HEK293 (cell line): Measurements from ENCODE around the gene ZNF280A.

Source experiments
- CTCF ChIA-PET: fragments of 350-600 bp; formaldehyde crosslinking; extraction: SDS; loops from one replicate; lab custom pipeline; 2021; ENCODE audit warnings: antibody characterized with exemption; lab: Yijun Ruan, JAX
- POLR2A ChIA-PET: fragments of 300-600 bp; formaldehyde crosslinking; extraction: SDS; loops from one replicate; lab custom pipeline; 2020; ENCODE audit warnings: antibody characterized with exemption, inconsistent platforms; lab: Yijun Ruan, JAX
- H3K27ac ChIP-seq: fragments of 200-500 bp; sonication (Bioruptor generic); 2 replicates; pipeline ENCODE4 v1.5.1; 2014; ENCODE audit warnings: low read depth, low read length, control low read depth, inconsistent platforms; ENCODE audit errors: extremely low read depth
- H3K36me3 ChIP-seq, 2 experiments: fragments of 200-500 bp in 1 of 2; sonication (Bioruptor generic) in 1 of 2; 1 replicate in 1 of 2; 2 replicates in 1 of 2; pipeline ENCODE4 v1.5.1; 2014 to 2017; ENCODE audit warnings: inconsistent platforms in 2 of 2, low read length in 2 of 2; ENCODE audit not compliant: control insufficient read depth in 2 of 2, insufficient read depth in 1 of 2
- H3K4me1 ChIP-seq: fragments of 200-500 bp; sonication (Bioruptor generic); 2 replicates; pipeline ENCODE4 v1.5.1; 2014; ENCODE audit warnings: mild to moderate bottlenecking, low read length, inconsistent platforms; ENCODE audit not compliant: control insufficient read depth, insufficient read depth
- H3K4me3 ChIP-seq: 2 replicates; pipeline ENCODE4 v1.5.1; 2011; ENCODE audit warnings: low read depth, mild to moderate bottlenecking, control low read depth, low read length, moderate library complexity
- H3K9me3 ChIP-seq: fragments of 200-500 bp; sonication (Bioruptor generic); 2 replicates; pipeline ENCODE4 v1.5.1; 2014; ENCODE audit warnings: low read depth, low read length, inconsistent platforms; ENCODE audit not compliant: control insufficient read depth, insufficient read depth
- HOXC10 ChIP-seq: sonication (generic); formaldehyde crosslinking; IDR thresholded peaks from 2 replicates; pipeline ENCODE4 v1.8.1; 2023; ENCODE audit warnings: mild to moderate bottlenecking, missing genetic modification reagents
- SALL2 ChIP-seq: fragments of 450-650 bp; formaldehyde crosslinking; IDR thresholded peaks from 2 replicates; pipeline ENCODE4 v1.5.0; 2017; ENCODE audit warnings: missing biosample characterization, mild to moderate bottlenecking, missing genetic modification characterization, borderline replicate concordance
- YY2 ChIP-seq: fragments of 450-650 bp; formaldehyde crosslinking; IDR thresholded peaks from 2 replicates; pipeline ENCODE4 v1.5.1; 2016; ENCODE audit warnings: missing biosample characterization, missing genetic modification characterization
- ZFHX2 ChIP-seq: fragments of 450-650 bp; formaldehyde crosslinking; conservative IDR thresholded peaks from 2 replicates; pipeline ENCODE4 v1.5.1; 2016; ENCODE audit warnings: missing biosample characterization, missing genetic modification characterization
- ZIC2 ChIP-seq: fragments of 450-650 bp; formaldehyde crosslinking; IDR thresholded peaks from 2 replicates; pipeline ENCODE4 v1.5.1; 2016; ENCODE audit warnings: missing biosample characterization, missing genetic modification characterization
- ZNF138 ChIP-seq: fragments of 450-650 bp; formaldehyde crosslinking; IDR thresholded peaks from 2 replicates; pipeline ENCODE4 v1.5.1; 2016; ENCODE audit warnings: missing biosample characterization, missing genetic modification characterization, borderline replicate concordance
- ZNF214 ChIP-seq: fragments of 450-650 bp; formaldehyde crosslinking; IDR thresholded peaks from 2 replicates; pipeline ENCODE4 v1.5.1; 2017; ENCODE audit warnings: missing biosample characterization, mild to moderate bottlenecking, missing genetic modification characterization, borderline replicate concordance
- ZNF23 ChIP-seq: fragments of 450-650 bp; formaldehyde crosslinking; IDR thresholded peaks from 2 replicates; pipeline ENCODE4 v1.5.1; 2016; ENCODE audit warnings: missing biosample characterization, missing genetic modification characterization, borderline replicate concordance
- ZNF274 ChIP-seq, 2 experiments: fragments of 200-500 bp in 1 of 2; fragments of 450-650 bp in 1 of 2; sonication (Bioruptor generic) in 1 of 2; formaldehyde crosslinking in 1 of 2; IDR thresholded peaks; 2 replicates each; pipeline versions ENCODE4 v1.5.1 to v1.6.1; 2014 to 2016; ENCODE audit warnings: borderline replicate concordance in 1 of 2, inconsistent platforms in 1 of 2, low read length in 1 of 2, missing biosample characterization in 1 of 2, missing genetic modification characterization in 1 of 2
- ZNF311 ChIP-seq: fragments of 450-650 bp; formaldehyde crosslinking; IDR thresholded peaks from 2 replicates; pipeline ENCODE4 v1.5.1; 2017; ENCODE audit warnings: missing biosample characterization, missing genetic modification characterization, borderline replicate concordance
- ZNF423 ChIP-seq: fragments of 450-650 bp; formaldehyde crosslinking; IDR thresholded peaks from 2 replicates; pipeline ENCODE4 v1.5.1; 2016; ENCODE audit warnings: missing biosample characterization, missing genetic modification characterization
- ZNF473 ChIP-seq: fragments of 450-650 bp; formaldehyde crosslinking; IDR thresholded peaks from 2 replicates; pipeline ENCODE4 v1.5.1; 2017; ENCODE audit warnings: missing biosample characterization, missing genetic modification characterization
- ZNF521 ChIP-seq: fragments of 450-650 bp; formaldehyde crosslinking; IDR thresholded peaks from 2 replicates; pipeline ENCODE4 v1.5.1; 2017; ENCODE audit warnings: missing biosample characterization, mild to moderate bottlenecking, missing genetic modification characterization
- ZNF560 ChIP-seq: fragments of 450-650 bp; formaldehyde crosslinking; IDR thresholded peaks from 2 replicates; pipeline ENCODE4 v1.5.1; 2017; ENCODE audit warnings: missing biosample characterization, missing genetic modification characterization, borderline replicate concordance
- ZNF629 ChIP-seq: fragments of 450-650 bp; formaldehyde crosslinking; IDR thresholded peaks from 2 replicates; pipeline ENCODE4 v1.5.1; 2017; ENCODE audit warnings: missing biosample characterization, missing genetic modification characterization
- ZNF658 ChIP-seq: fragments of 450-650 bp; formaldehyde crosslinking; IDR thresholded peaks from 2 replicates; pipeline ENCODE4; 2016; ENCODE audit warnings: missing biosample characterization, missing genetic modification characterization
- ZSCAN23 ChIP-seq: fragments of 450-650 bp; formaldehyde crosslinking; IDR thresholded peaks from 2 replicates; pipeline ENCODE4 v1.5.1; 2016; ENCODE audit warnings: missing biosample characterization, missing genetic modification characterization
- TF ChIP-seq, protein P1 (sequence below): fragments of 450-650 bp; formaldehyde crosslinking; IDR thresholded peaks from 2 replicates; pipeline ENCODE4 v1.5.0; 2017; ENCODE audit warnings: missing biosample characterization, missing genetic modification characterization, borderline replicate concordance
- TF ChIP-seq, protein P2 (sequence below): fragments of 450-650 bp; formaldehyde crosslinking; conservative IDR thresholded peaks from 2 replicates; pipeline ENCODE4 v1.5.1; 2016; ENCODE audit warnings: low read depth, missing biosample characterization, missing genetic modification characterization
- TF ChIP-seq, protein P3 (sequence below): fragments of 450-650 bp; formaldehyde crosslinking; IDR thresholded peaks from 2 replicates; pipeline ENCODE4 v1.5.1; 2017; ENCODE audit warnings: missing biosample characterization, missing genetic modification characterization
- TF ChIP-seq, protein P4 (sequence below): fragments of 450-650 bp; formaldehyde crosslinking; IDR thresholded peaks from 2 replicates; pipeline ENCODE4 v1.5.1; 2016; ENCODE audit warnings: missing biosample characterization, missing genetic modification characterization

Gene ZNF280A

DNA sequence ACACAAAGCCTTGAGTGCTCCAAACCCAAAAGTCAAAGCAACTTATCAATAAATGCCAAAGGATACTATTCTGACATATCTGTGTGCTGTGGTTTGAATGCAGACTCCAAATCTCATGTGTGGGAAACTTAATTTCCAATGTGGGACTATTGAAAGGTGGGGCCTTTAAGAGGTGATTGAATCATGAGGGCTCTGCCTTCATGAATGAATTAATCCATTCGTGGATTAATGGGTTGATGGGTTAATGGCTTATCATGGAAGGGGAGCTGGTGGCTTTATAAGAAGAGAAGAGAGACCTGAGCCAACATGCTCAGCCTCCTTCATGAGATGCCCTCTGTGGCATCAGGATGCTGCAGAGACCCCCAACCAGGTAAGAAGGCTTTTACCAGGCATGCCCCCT lies 16.8 kb upstream of the ZNF280A start:
- Histone ChIP-seq H3K4me1 (no peaks in the 10 kb centered on the region), H3K27ac (no peak overlapping the region), H3K9me3 (no peaks in the 10 kb centered on the region)
- no peak for TF ChIP-seq YY2
- TF ChIP-seq ZNF311 (tag by site-specific recombination): no peak
- TF ChIP-seq, all 188 proteins: peak for 0
- ChIA-PET CTCF (interaction anchor here (1.3 kb wide), 1 partner anchor 28 kb away, joined by 3 read pairs; the partner anchor contains the start of gene ZNF280B), POLR2A (no interaction called here)
- Histone ChIP-seq H3K36me3 (no peaks in the 10 kb centered on the region), H3K4me3 (no peak overlapping the region)

- CTCF ChIA-PET: interaction anchor here (0.8 to 1.3 kb wide), 4 partner anchors 23 to 105 kb away, joined by 3 read pairs; partner anchors contain the start of gene ZNF280B
- POLR2A ChIA-PET: no interaction called here
- H3K36me3 ChIP-seq: no peaks in the 10 kb centered on the region
- H3K4me1 ChIP-seq: no peaks in the 10 kb centered on the region
- TF ChIP-seq, protein P1, sequence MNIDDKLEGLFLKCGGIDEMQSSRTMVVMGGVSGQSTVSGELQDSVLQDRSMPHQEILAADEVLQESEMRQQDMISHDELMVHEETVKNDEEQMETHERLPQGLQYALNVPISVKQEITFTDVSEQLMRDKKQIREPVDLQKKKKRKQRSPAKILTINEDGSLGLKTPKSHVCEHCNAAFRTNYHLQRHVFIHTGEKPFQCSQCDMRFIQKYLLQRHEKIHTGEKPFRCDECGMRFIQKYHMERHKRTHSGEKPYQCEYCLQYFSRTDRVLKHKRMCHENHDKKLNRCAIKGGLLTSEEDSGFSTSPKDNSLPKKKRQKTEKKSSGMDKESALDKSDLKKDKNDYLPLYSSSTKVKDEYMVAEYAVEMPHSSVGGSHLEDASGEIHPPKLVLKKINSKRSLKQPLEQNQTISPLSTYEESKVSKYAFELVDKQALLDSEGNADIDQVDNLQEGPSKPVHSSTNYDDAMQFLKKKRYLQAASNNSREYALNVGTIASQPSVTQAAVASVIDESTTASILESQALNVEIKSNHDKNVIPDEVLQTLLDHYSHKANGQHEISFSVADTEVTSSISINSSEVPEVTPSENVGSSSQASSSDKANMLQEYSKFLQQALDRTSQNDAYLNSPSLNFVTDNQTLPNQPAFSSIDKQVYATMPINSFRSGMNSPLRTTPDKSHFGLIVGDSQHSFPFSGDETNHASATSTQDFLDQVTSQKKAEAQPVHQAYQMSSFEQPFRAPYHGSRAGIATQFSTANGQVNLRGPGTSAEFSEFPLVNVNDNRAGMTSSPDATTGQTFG (tag by site-specific recombination): no peak
- TF ChIP-seq, protein P2, sequence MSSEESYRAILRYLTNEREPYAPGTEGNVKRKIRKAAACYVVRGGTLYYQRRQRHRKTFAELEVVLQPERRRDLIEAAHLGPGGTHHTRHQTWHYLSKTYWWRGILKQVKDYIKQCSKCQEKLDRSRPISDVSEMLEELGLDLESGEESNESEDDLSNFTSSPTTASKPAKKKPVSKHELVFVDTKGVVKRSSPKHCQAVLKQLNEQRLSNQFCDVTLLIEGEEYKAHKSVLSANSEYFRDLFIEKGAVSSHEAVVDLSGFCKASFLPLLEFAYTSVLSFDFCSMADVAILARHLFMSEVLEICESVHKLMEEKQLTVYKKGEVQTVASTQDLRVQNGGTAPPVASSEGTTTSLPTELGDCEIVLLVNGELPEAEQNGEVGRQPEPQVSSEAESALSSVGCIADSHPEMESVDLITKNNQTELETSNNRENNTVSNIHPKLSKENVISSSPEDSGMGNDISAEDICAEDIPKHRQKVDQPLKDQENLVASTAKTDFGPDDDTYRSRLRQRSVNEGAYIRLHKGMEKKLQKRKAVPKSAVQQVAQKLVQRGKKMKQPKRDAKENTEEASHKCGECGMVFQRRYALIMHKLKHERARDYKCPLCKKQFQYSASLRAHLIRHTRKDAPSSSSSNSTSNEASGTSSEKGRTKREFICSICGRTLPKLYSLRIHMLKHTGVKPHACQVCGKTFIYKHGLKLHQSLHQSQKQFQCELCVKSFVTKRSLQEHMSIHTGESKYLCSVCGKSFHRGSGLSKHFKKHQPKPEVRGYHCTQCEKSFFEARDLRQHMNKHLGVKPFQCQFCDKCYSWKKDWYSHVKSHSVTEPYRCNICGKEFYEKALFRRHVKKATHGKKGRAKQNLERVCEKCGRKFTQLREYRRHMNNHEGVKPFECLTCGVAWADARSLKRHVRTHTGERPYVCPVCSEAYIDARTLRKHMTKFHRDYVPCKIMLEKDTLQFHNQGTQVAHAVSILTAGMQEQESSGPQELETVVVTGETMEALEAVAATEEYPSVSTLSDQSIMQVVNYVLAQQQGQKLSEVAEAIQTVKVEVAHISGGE (tag by site-specific recombination): no peak
- TF ChIP-seq ZNF423 (tag by site-specific recombination) (no peak), ZNF629 (no peak), ZNF214 (tag by site-specific recombination) (no peak), ZNF138 (no peak), ZFHX2 (no peak), ZNF473 (tag by site-specific recombination) (no peak), ZNF274 (IDR thresholded peaks at IDR 0.05; ENCODE audit: low read length) (no peak), ZNF274 (tag by site-specific recombination; IDR thresholded peaks at IDR 0.05; ENCODE audit: borderline replicate concordance) (no peak), ZNF658 (tag by site-specific recombination) (no peak), SALL2 (no peak), ZSCAN23 (tag by site-specific recombination) (no peak)
- no peak overlapping the region for H3K27ac ChIP-seq
- no peaks in the 10 kb centered on the region for H3K9me3 ChIP-seq
- no peak overlapping the region for H3K4me3 ChIP-seq
Observed at GRCh38 chr22:22536515-22536914, 16.4 kb upstream of the ZNF280A start.

DNA sequence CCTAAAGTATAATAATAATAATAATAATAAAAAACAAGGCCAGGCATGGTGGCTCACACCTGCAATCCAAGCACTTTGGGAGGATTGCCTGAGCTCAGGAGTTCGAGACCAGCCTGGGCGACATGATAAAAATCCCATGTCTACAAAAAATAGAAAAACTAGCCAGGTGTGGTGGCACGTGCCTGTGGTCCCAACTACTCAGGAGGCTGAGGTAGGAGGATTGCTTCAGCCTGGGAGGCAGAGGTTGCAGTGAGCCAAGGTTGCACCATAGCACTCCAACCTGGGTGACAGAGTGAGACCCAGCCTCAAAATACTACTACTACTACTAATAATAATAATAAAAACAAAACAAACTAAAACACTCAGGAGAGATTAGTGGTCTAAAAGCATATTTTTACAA lies 15.6 kb upstream of the ZNF280A start:
- POLR2A ChIA-PET: no interaction called here
- CTCF ChIA-PET: interaction anchor here (0.6 to 1.3 kb wide), 4 partner anchors 22 to 104 kb away, joined by 3 read pairs; no protein-coding TSS in a partner anchor

More for the DNA sequence above, 15.6 kb upstream of the ZNF280A start:
- Histone ChIP-seq H3K27ac (no peak overlapping the region), H3K36me3 (no peaks in the 10 kb centered on the region), H3K9me3 (no peaks in the 10 kb centered on the region), H3K4me1 (no peaks in the 10 kb centered on the region), H3K4me3 (no peak overlapping the region)
- TF ChIP-seq, protein P3, sequence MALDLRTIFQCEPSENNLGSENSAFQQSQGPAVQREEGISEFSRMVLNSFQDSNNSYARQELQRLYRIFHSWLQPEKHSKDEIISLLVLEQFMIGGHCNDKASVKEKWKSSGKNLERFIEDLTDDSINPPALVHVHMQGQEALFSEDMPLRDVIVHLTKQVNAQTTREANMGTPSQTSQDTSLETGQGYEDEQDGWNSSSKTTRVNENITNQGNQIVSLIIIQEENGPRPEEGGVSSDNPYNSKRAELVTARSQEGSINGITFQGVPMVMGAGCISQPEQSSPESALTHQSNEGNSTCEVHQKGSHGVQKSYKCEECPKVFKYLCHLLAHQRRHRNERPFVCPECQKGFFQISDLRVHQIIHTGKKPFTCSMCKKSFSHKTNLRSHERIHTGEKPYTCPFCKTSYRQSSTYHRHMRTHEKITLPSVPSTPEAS (tag by site-specific recombination): no peak
- TF ChIP-seq ZIC2: no peak
- no peak for TF ChIP-seq ZNF23 (tag by site-specific recombination)
- no peak for TF ChIP-seq ZNF560 (tag by site-specific recombination)
- TF ChIP-seq ZNF521 (tag by site-specific recombination): no peak
- TF ChIP-seq HOXC10 (CRISPR knock-in tag): no peak
- TF ChIP-seq, protein P4, sequence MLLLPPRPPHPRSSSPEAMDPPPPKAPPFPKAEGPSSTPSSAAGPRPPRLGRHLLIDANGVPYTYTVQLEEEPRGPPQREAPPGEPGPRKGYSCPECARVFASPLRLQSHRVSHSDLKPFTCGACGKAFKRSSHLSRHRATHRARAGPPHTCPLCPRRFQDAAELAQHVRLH (tag by site-specific recombination): no peak
